Liver (tissue), 9 donors: ENCODE data around the gene JAKMIP1. TPM values are rescaled to one million over a fixed set of nuclear protein-coding genes. Genes with fewer than 3 reads are reported as not detected.

Source experiments
- DNase-seq: peaks from one replicate; pipeline ENCODE4 v3.0.0-alpha.2; 2017; ENCODE audit warnings: low spot score
- H3K27ac ChIP-seq, 2 donors: one replicate each; pipeline ENCODE4 v1.7.0; 2013; ENCODE audit warnings: inconsistent platforms in 2 of 2, low read length in 2 of 2, control low read depth in 1 of 2, low read depth in 1 of 2, mild to moderate bottlenecking in 1 of 2
- H3K27me3 ChIP-seq, 4 donors: one replicate each; pipeline versions ENCODE4 v1.6.1 to v1.7.0; 2013; ENCODE audit warnings: low read length in 3 of 4, inconsistent platforms in 1 of 4, mild to moderate bottlenecking in 1 of 4, moderate library complexity in 1 of 4; ENCODE audit not compliant: control insufficient read depth in 4 of 4, insufficient read depth in 4 of 4
- H3K36me3 ChIP-seq, 4 donors: one replicate each; pipeline versions ENCODE4 v1.6.1 to v1.7.0; 2013; ENCODE audit warnings: low read length in 3 of 4, mild to moderate bottlenecking in 3 of 4, low read depth in 1 of 4, moderate library complexity in 1 of 4; ENCODE audit not compliant: control insufficient read depth in 4 of 4, insufficient read depth in 3 of 4
- H3K4me1 ChIP-seq, 4 donors: one replicate each; pipeline versions ENCODE4 v1.6.1 to v1.7.0; 2013; ENCODE audit warnings: low read length in 3 of 4, mild to moderate bottlenecking in 3 of 4, moderate library complexity in 1 of 4; ENCODE audit not compliant: control insufficient read depth in 4 of 4, insufficient read depth in 4 of 4
- H3K4me3 ChIP-seq, 3 donors: one replicate each; pipeline versions ENCODE4 v1.6.1 to v1.7.0; 2013; ENCODE audit warnings: low read length in 3 of 3, control low read depth in 1 of 3, low read depth in 1 of 3, mild to moderate bottlenecking in 1 of 3
- H3K9ac ChIP-seq, 2 donors: one replicate each; pipeline ENCODE4 v1.7.0; 2013; ENCODE audit warnings: low read length in 2 of 2, mild to moderate bottlenecking in 2 of 2, moderate library complexity in 2 of 2, control low read depth in 1 of 2, low read depth in 1 of 2
- H3K9me3 ChIP-seq, 4 donors: one replicate each; pipeline versions ENCODE4 v1.6.1 to v1.7.0; 2013; ENCODE audit warnings: low read length in 3 of 4; ENCODE audit not compliant: control insufficient read depth in 4 of 4
- ATF3 ChIP-seq: IDR thresholded peaks from 2 replicates; pipeline ENCODE4 v1.6.1; 2016; ENCODE audit warnings: antibody characterized with exemption
- EGR1 ChIP-seq, 2 donors: IDR thresholded peaks; 2 replicates each; pipeline ENCODE4 v1.6.1; 2016 to 2018; ENCODE audit warnings: antibody characterized with exemption in 2 of 2, low read depth in 2 of 2
- FOXA1 ChIP-seq: IDR thresholded peaks from 2 replicates; pipeline ENCODE4 v1.6.1; 2016; ENCODE audit warnings: antibody characterized with exemption
- FOXA2 ChIP-seq: IDR thresholded peaks from 2 replicates; pipeline ENCODE4 v1.6.1; 2016; ENCODE audit warnings: antibody characterized with exemption
- GABPA ChIP-seq, 2 donors: IDR thresholded peaks in 1 of 2; conservative IDR thresholded peaks in 1 of 2; 2 replicates each; pipeline ENCODE4 v1.6.1; 2016; ENCODE audit warnings: antibody characterized with exemption in 2 of 2, mild to moderate bottlenecking in 1 of 2, moderate library complexity in 1 of 2
- HNF4A ChIP-seq, 2 donors: conservative IDR thresholded peaks; 2 replicates each; pipeline ENCODE4 v1.6.1; 2016; ENCODE audit warnings: antibody characterized with exemption in 2 of 2, mild to moderate bottlenecking in 2 of 2
- HNF4G ChIP-seq: IDR thresholded peaks from 2 replicates; pipeline ENCODE4 v1.6.1; 2016; ENCODE audit warnings: antibody characterized with exemption
- JUND ChIP-seq, 2 donors: IDR thresholded peaks; 2 replicates each; pipeline ENCODE4 v1.6.1; 2016; ENCODE audit warnings: antibody characterized with exemption in 2 of 2
- MAX ChIP-seq: IDR thresholded peaks from 2 replicates; pipeline ENCODE4 v1.6.1; 2016; ENCODE audit warnings: antibody characterized with exemption
- NR2F2 ChIP-seq: IDR thresholded peaks from 2 replicates; pipeline ENCODE4 v1.6.1; 2016; ENCODE audit warnings: antibody characterized with exemption
- RAD21 ChIP-seq, 2 donors: IDR thresholded peaks; 2 replicates each; pipeline ENCODE4 v1.6.1; 2016; ENCODE audit warnings: antibody characterized with exemption in 2 of 2, mild to moderate bottlenecking in 2 of 2
- REST ChIP-seq: IDR thresholded peaks from 2 replicates; pipeline ENCODE4 v1.6.1; 2016; ENCODE audit warnings: antibody characterized with exemption, mild to moderate bottlenecking
- RXRA ChIP-seq, 2 donors: IDR thresholded peaks; 2 replicates each; pipeline ENCODE4 v1.6.1; 2017 to 2018; ENCODE audit warnings: antibody characterized with exemption in 2 of 2, mild to moderate bottlenecking in 1 of 2
- SP1 ChIP-seq: IDR thresholded peaks from 2 replicates; pipeline ENCODE4 v1.6.1; 2018; ENCODE audit warnings: antibody characterized with exemption, mild to moderate bottlenecking
- TAF1 ChIP-seq: conservative IDR thresholded peaks from 2 replicates; pipeline ENCODE4 v1.6.1; 2016; ENCODE audit warnings: antibody characterized with exemption, mild to moderate bottlenecking
- YY1 ChIP-seq: IDR thresholded peaks from 2 replicates; pipeline ENCODE4 v1.6.1; 2016; ENCODE audit warnings: antibody characterized with exemption, mild to moderate bottlenecking
- ZBTB33 ChIP-seq: IDR thresholded peaks from 2 replicates; pipeline ENCODE4 v1.6.1; 2016; ENCODE audit warnings: antibody characterized with exemption
- WGBS: extraction: QIAGEN DNeasy Blood & Tissue Kit; methylation state at CpG from one replicate; pipeline ENCODE4 v1.1.7; 2013; 5-methylcytosine and 5-hydroxymethylcytosine counted together
- polyA plus RNA-seq, 2 donors: library from polyadenylated mRNA; stranded (reverse) in 1 of 2; unstranded in 1 of 2; fragments of 200-250 nt in 1 of 2; fragments of >200 nt in 1 of 2; fragmentation: Nextera tagmentation in 1 of 2; extraction: Ambion mirVana in 1 of 2; gene quantifications; one replicate each; pipeline versions ENCODE4 v1.2.1 to v1.2.3, GENCODE V29; 2013 to 2015
- total RNA-seq, 2 donors: library from RNA; depleted of rRNA; stranded (reverse); fragments of >200 nt; gene quantifications; one replicate each; pipeline ENCODE4 v1.2.3, GENCODE V29; 2014
- TF ChIP-seq, protein P1 (sequence below): fragments of 150-350 bp; IDR thresholded peaks from 2 replicates; pipeline ENCODE4 v1.5.1; 2017; ENCODE audit warnings: improper control_type of control experiment, low read depth, low read length; ENCODE audit not compliant: missing input control
- donor health status: healthy.
- donor health status: healthy.
- donor health status: healthy.
- donor health status: healthy.
- donor health status: healthy.

JAKMIP1 gene
- total and polyA plus RNA-seq, 4 donors: 0.08 to 0.50 TPM; not detected in 2

DNA sequence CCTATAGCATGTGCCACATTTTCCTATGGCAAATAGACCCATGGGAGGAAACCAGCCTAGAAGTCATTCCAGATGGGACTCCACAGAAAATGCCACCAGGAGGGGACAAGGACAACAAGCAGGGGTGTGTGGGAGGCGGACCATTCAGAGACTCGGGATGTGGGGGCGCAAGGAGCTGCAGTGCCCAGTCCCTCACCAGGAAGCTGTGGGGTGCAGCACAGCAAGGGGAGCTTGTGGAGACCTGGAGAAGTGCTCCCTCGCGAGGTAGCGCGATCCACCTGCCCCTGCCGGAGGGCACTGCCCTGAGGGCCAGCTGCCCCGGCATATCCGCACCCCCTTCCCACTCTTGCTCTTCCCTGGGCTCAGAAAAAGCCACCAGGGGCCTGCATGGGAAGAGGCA is 136.7 kb downstream of the JAKMIP1 start (continued):
- no peak for TF ChIP-seq REST
- no peak for TF ChIP-seq GABPA (IDR thresholded peaks at IDR 0.05 in 1 of 2, conservative IDR thresholded peaks at IDR 0.05 in 1 of 2)
- TF ChIP-seq TAF1: no peak
- no peak for TF ChIP-seq FOXA2

- Histone ChIP-seq H3K9ac (no peak overlapping the region), H3K9me3 (peaks cover 17 to 32% (median 23%) of the 10 kb centered on the region in 4 donors), H3K27ac (no peak overlapping the region), H3K27me3 (no peaks in the 10 kb centered on the region), H3K4me3 (no peak overlapping the region), H3K4me1 (no peaks in the 10 kb centered on the region), H3K36me3 (no peaks in the 10 kb centered on the region)
- TF ChIP-seq YY1 (no peak), HNF4A (conservative IDR thresholded peaks at IDR 0.05) (no peak), HNF4G (no peak), GABPA (IDR thresholded peaks at IDR 0.05 in 1 of 2, conservative IDR thresholded peaks at IDR 0.05 in 1 of 2) (no peak), ATF3 (no peak), FOXA1 (no peak), MAX (no peak), JUND (IDR thresholded peaks at IDR 0.05) (no peak), TAF1 (no peak), EGR1 (IDR thresholded peaks at IDR 0.05; ENCODE audit: low read depth in 2 of 2) (no peak), ZBTB33 (no peak), RAD21 (IDR thresholded peaks at IDR 0.05) (no peak), NR2F2 (no peak), RXRA (IDR thresholded peaks at IDR 0.05) (no peak), SP1 (no peak), FOXA2 (no peak), REST (no peak)
- TF ChIP-seq, protein P1, sequence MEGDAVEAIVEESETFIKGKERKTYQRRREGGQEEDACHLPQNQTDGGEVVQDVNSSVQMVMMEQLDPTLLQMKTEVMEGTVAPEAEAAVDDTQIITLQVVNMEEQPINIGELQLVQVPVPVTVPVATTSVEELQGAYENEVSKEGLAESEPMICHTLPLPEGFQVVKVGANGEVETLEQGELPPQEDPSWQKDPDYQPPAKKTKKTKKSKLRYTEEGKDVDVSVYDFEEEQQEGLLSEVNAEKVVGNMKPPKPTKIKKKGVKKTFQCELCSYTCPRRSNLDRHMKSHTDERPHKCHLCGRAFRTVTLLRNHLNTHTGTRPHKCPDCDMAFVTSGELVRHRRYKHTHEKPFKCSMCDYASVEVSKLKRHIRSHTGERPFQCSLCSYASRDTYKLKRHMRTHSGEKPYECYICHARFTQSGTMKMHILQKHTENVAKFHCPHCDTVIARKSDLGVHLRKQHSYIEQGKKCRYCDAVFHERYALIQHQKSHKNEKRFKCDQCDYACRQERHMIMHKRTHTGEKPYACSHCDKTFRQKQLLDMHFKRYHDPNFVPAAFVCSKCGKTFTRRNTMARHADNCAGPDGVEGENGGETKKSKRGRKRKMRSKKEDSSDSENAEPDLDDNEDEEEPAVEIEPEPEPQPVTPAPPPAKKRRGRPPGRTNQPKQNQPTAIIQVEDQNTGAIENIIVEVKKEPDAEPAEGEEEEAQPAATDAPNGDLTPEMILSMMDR: no peak
- DNase-seq: no peak
- 90% methylated on average over 12 of the region's 12 CpGs for WGBS
Measured at GRCh38 chr4:6062133-6062532, 138.2 kb downstream of the JAKMIP1 start.
